Measurements from ENCODE around the gene LTF. TPM values are rescaled to one million over a fixed set of nuclear protein-coding genes. Genes with fewer than 3 reads are reported as not detected.

Gene LTF
- total and polyA plus RNA-seq, 3 donors from 2014 or later: 0.31 to 7.8 (median 0.43) TPM

DNA sequence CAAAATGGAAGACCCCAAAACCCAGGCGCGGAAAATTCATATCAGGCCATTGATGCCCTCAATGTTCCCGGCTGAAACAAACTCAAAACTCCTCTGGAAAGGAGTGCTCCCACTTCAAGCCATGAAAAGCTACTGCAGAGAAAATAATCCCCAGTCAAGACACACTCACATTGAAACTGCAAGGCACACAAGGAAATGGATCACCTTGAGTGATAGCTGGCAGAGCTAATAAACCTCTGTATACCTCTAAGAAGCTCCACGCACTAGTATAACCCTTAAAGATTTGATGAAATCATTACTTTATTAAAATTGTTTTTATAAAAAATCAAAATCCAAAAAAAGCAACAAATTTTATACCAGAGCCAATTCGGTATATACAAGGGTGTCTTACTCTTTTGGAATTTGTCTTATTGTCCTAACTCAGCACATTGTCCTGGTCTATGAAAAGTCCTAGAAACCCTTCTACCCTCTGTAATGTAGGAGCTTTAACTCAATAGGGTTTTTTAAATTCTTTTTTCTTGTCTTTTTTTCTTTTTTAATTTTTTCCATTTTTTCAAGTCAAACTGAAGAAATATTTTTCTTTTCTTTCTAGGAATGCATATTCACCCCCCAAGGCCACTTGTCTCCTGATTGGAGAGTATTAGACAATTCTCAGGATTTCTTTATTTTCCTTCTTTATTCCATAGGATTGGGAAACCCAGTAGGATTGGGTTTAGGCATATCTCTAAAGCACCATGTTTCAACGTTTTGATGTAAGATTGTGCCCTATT lies 66.3 kb downstream of the LTF start:
- 91 to 93% methylated on average over 6 of the region's 6 CpGs for WGBS, 2 donors
- H3K9me3 ChIP-seq: no peaks in the 10 kb centered on the region
- intact Hi-C loops (cut with DNase I; ENCODE audit: low total_unique reads): no loop called here
- no peaks in the 10 kb centered on the region for H3K36me3 ChIP-seq (ENCODE audit: low read depth, missing control alignments)
- DNase-seq: no peak
- peaks cover 5% of the 10 kb centered on the region for H3K4me1 ChIP-seq
- no peaks in the 10 kb centered on the region for H3K27me3 ChIP-seq
- no peak overlapping the region for H3K27ac ChIP-seq
- TF ChIP-seq POLR2A (IDR thresholded peaks at IDR 0.05): no peak
- TF ChIP-seq, protein P1, sequence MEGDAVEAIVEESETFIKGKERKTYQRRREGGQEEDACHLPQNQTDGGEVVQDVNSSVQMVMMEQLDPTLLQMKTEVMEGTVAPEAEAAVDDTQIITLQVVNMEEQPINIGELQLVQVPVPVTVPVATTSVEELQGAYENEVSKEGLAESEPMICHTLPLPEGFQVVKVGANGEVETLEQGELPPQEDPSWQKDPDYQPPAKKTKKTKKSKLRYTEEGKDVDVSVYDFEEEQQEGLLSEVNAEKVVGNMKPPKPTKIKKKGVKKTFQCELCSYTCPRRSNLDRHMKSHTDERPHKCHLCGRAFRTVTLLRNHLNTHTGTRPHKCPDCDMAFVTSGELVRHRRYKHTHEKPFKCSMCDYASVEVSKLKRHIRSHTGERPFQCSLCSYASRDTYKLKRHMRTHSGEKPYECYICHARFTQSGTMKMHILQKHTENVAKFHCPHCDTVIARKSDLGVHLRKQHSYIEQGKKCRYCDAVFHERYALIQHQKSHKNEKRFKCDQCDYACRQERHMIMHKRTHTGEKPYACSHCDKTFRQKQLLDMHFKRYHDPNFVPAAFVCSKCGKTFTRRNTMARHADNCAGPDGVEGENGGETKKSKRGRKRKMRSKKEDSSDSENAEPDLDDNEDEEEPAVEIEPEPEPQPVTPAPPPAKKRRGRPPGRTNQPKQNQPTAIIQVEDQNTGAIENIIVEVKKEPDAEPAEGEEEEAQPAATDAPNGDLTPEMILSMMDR (IDR thresholded peaks at IDR 0.05): no peak
- H3K4me3 ChIP-seq: no peak overlapping the region

DNA sequence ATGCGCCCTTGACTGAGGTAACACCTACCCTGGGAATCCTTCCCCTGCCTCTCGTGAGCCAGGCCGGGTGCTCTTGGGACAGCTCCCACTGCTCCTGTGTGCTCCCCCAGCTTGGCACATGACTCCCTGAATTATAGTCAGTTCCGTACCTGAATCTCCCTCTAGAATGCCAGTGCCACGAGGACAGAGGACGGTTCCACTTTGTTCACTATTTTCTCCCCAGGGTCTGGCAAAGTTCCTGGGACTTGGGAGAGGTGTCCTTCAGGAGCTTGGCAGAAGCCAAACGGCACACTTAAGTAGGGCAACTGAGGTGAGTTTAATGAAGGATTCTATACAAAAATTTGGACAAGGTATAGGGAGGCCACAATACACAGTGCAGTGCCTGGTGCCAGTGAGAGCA lies 67.6 kb downstream of the LTF start:
- no peak for DNase-seq
- Histone ChIP-seq H3K9me3 (no peaks in the 10 kb centered on the region), H3K27me3 (no peaks in the 10 kb centered on the region), H3K27ac (no peak overlapping the region), H3K4me3 (no peak overlapping the region), H3K36me3 (ENCODE audit: low read depth, missing control alignments) (no peaks in the 10 kb centered on the region), H3K4me1 (peaks cover 5% of the 10 kb centered on the region)
- intact Hi-C loops (cut with DNase I; ENCODE audit: low total_unique reads): no loop called here
- WGBS, 2 donors: 81 to 86% methylated on average over 7 of the region's 7 CpGs
- TF ChIP-seq, protein P1 (IDR thresholded peaks at IDR 0.05): no peak
- no peak for TF ChIP-seq POLR2A (IDR thresholded peaks at IDR 0.05)

DNA sequence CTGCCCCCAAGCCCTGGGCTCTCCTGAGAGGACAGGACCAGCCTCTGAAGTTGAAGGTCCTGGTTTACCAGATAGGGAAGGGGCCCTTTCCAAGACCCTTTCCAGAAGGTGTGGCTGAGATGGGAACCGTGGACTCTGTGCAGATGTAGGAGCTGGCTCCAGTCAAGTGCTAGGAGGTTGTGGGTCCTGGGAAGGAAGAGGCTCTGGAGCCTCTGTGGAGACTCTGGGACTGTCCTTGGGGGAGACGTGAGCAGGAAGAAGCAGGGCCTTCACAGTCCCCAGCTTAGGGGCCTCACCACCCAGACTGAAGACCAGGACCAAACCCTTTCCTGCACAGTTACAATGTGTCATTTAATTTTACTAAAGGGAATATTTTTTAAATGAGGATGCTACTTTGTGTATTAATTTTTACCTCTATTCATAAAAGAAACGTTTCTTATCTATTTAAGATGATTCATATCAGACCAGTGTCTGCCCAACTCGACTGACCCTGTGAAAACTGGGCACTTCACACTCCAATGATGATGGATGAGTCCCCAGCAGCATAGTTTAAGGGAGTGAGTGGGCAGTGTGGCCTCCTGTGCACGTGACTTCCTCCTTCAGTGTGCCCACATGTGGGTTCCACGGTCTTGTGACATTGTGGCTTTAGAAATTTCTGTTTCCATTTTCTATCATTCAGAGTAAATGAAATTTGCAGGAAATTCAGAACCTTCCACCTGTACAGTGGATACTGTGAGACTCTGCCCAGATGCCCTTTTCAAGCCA lies 68.8 kb downstream of the LTF start:
- no peaks in the 10 kb centered on the region for H3K36me3 ChIP-seq (ENCODE audit: low read depth, missing control alignments)
- H3K9me3 ChIP-seq: no peaks in the 10 kb centered on the region
- no peak for TF ChIP-seq POLR2A (IDR thresholded peaks at IDR 0.05)
- TF ChIP-seq, protein P1 (IDR thresholded peaks at IDR 0.05): no peak
- H3K27me3 ChIP-seq: no peaks in the 10 kb centered on the region
- 50% methylated on average over 6 of the region's 6 CpGs for WGBS, 2 donors
- H3K4me1 ChIP-seq: peaks cover 5% of the 10 kb centered on the region
- no peak overlapping the region for H3K4me3 ChIP-seq
- intact Hi-C loops (cut with DNase I; ENCODE audit: low total_unique reads): no loop called here
- no peak overlapping the region for H3K27ac ChIP-seq
- no peak for DNase-seq

- intact Hi-C loops (cut with DNase I; ENCODE audit: low total_unique reads): no loop called here
- H3K36me3 ChIP-seq (ENCODE audit: low read depth, missing control alignments): no peaks in the 10 kb centered on the region
- no peaks in the 10 kb centered on the region for H3K27me3 ChIP-seq
- no peak for DNase-seq
- TF ChIP-seq, protein P1 (IDR thresholded peaks at IDR 0.05): no peak
- TF ChIP-seq POLR2A (IDR thresholded peaks at IDR 0.05): no peak
- WGBS, 2 donors: 50 to 53% methylated on average over 6 of the region's 6 CpGs
- H3K4me3 ChIP-seq: no peak overlapping the region
- peaks cover 5% of the 10 kb centered on the region for H3K4me1 ChIP-seq
- no peaks in the 10 kb centered on the region for H3K9me3 ChIP-seq
- H3K27ac ChIP-seq: no peak overlapping the region
These were observed 69.5 kb downstream of the LTF start for GRCh38 chr3:46395210-46395661.

Data from testis (tissue), 3 donors.